Ovary (tissue), 3 donors: ENCODE results near the gene MAST3.

ENCODE experiments used
- CTCF ChIP-seq, 3 donors: fragments of 450-650 bp in 2 of 3; fragments of 200-600 bp in 1 of 3; IDR thresholded peaks; one replicate each; pipeline versions ENCODE4 v1.5.1 to v1.8.0; 2016 to 2022; ENCODE audit warnings: antibody characterized with exemption in 3 of 3, mild to moderate bottlenecking in 1 of 3
- POLR2A ChIP-seq: fragments of 450-650 bp; IDR thresholded peaks from one replicate; pipeline ENCODE4 v1.6.1; 2017; ENCODE audit warnings: antibody characterized with exemption, mild to moderate bottlenecking, moderate library complexity
- donor health status: DM: no; HTN: no; CAD: no.

GRCh38 chr19:18100710-18101109 is 3.1 kb downstream of the MAST3 start:
- TF ChIP-seq CTCF (IDR thresholded peaks at IDR 0.05) (no peak), POLR2A (no peak)
